HepG2 (cell line): ENCODE measurements around the gene TANC1. TPM values are rescaled to one million over a fixed set of nuclear protein-coding genes. Genes with fewer than 3 reads are reported as not detected.

Source experiments
- ATAC-seq: fragments of 200-7000 bp; cut with Tn5 transposase; 3 replicates; pipeline ENCODE4 v1.9.1; 2020; ENCODE audit warnings: mild to moderate bottlenecking, moderate library complexity
- BruUV-seq: library from RNA; stranded (reverse); fragments of 400-500 nt; replicated peaks from 2 replicates; lab custom pipeline; 2021; lab: Mats Ljungman, UMichigan
- CTCF ChIA-PET: fragments of 300-600 bp; formaldehyde crosslinking; extraction: SDS; loops from one replicate; lab custom pipeline; 2021; ENCODE audit warnings: low total read pairs, inconsistent platforms, low intra/inter-chr PET ratio; lab: Yijun Ruan, JAX
- POLR2A ChIA-PET: fragments of 350-600 bp; sonication (Branson Sonifier 250); formaldehyde crosslinking; loops from one replicate; lab custom pipeline; 2020; ENCODE audit warnings: antibody characterized with exemption, inconsistent platforms; lab: Yijun Ruan, JAX
- DNase-seq: peaks from one replicate; pipeline ENCODE4 v3.0.0-alpha.2; 2015; ENCODE audit warnings: low spot score
- FAIRE-seq: peaks from 3 replicates; lab custom pipeline; 2011; peaks lifted over from hg19 to GRCh38; lab: Jason Lieb, UNC
- H2AFZ ChIP-seq: one replicate; pipeline ENCODE4 v1.6.1; 2011; ENCODE audit warnings: low read length, inconsistent platforms
- H3K27ac ChIP-seq: fragments of 300-600 bp; 3 replicates; pipeline ENCODE4 v1.8.0; 2011; ENCODE audit warnings: mixed run types, mild to moderate bottlenecking, mixed read lengths, low read length, inconsistent platforms; ENCODE audit not compliant: insufficient read depth; ENCODE audit errors: extremely low read length
- H3K27me3 ChIP-seq, 2 experiments: fragments of 200-600 bp in 1 of 2; 2 replicates in 1 of 2; 3 replicates in 1 of 2; pipeline versions ENCODE4 v1.6.0 to v1.8.0; 2011; ENCODE audit warnings: low read length in 2 of 2, mild to moderate bottlenecking in 2 of 2, moderate library complexity in 2 of 2, inconsistent platforms in 1 of 2; ENCODE audit not compliant: insufficient read depth in 2 of 2, control insufficient read depth in 1 of 2
- H3K36me3 ChIP-seq, 2 experiments: fragments of 200-600 bp in 1 of 2; replicated peaks in 1 of 2; 2 replicates in 1 of 2; 3 replicates in 1 of 2; pipeline versions ENCODE4 v1.5.1 to v1.8.0; 2011; ENCODE audit warnings: low read length in 2 of 2, inconsistent platforms in 1 of 2; ENCODE audit not compliant: insufficient read depth in 2 of 2, control insufficient read depth in 1 of 2
- H3K4me1 ChIP-seq: 2 replicates; pipeline ENCODE4 v1.5.1; 2012; ENCODE audit warnings: low read length, inconsistent platforms; ENCODE audit not compliant: insufficient read depth
- H3K4me2 ChIP-seq: 2 replicates; pipeline ENCODE4 v1.6.0; 2011; ENCODE audit warnings: low read depth, low read length, inconsistent platforms
- H3K4me3 ChIP-seq, 3 experiments: fragments of 200-600 bp in 1 of 3; sonication (generic), shearing (Covaris generic) in 1 of 3; replicated peaks in 1 of 3; 2 replicates each; pipeline ENCODE4 v1.5.1; 2011 to 2016; ENCODE audit warnings: low read length in 3 of 3, inconsistent platforms in 2 of 3, low read depth in 2 of 3, mild to moderate bottlenecking in 2 of 3, control low read depth in 1 of 3, mixed read lengths in 1 of 3; ENCODE audit not compliant: insufficient read depth in 1 of 3
- H3K79me2 ChIP-seq: one replicate; pipeline ENCODE4 v1.6.1; 2011; ENCODE audit warnings: low read length, inconsistent platforms; ENCODE audit not compliant: insufficient read depth
- H3K9ac ChIP-seq: 2 replicates; pipeline ENCODE4 v1.6.0; 2011; ENCODE audit warnings: mild to moderate bottlenecking, low read depth, low read length, inconsistent platforms; ENCODE audit not compliant: insufficient read depth
- H3K9me3 ChIP-seq: 2 replicates; pipeline ENCODE4 v1.5.1; 2012; ENCODE audit warnings: mild to moderate bottlenecking, low read length
- H4K20me1 ChIP-seq: 2 replicates; pipeline ENCODE4 v1.6.0; 2011; ENCODE audit warnings: inconsistent platforms, mild to moderate bottlenecking, low read length, moderate library complexity; ENCODE audit not compliant: insufficient read depth
- EED ChIP-seq: sonication (generic); formaldehyde crosslinking; IDR thresholded peaks from 2 replicates; pipeline ENCODE4 v1.5.0; 2020; ENCODE audit warnings: mild to moderate bottlenecking, missing genetic modification reagents
- FOXA3 ChIP-seq: IDR thresholded peaks from 2 replicates; pipeline ENCODE4 v1.6.1; 2016; ENCODE audit warnings: missing genetic modification reagents, missing compliant biosample characterization
- GTF3A ChIP-seq: sonication (generic); formaldehyde crosslinking; conservative IDR thresholded peaks from 2 replicates; pipeline ENCODE4 v1.4.0; 2020; ENCODE audit warnings: mild to moderate bottlenecking, missing genetic modification reagents
- HMG20A ChIP-seq: IDR thresholded peaks from 2 replicates; pipeline ENCODE4 v1.6.1; 2016; ENCODE audit warnings: borderline replicate concordance
- HNRNPL ChIP-seq: fragments of 200-400 bp; formaldehyde crosslinking; IDR thresholded peaks from 2 replicates; pipeline ENCODE4 v1.6.1; 2017; ENCODE audit warnings: mild to moderate bottlenecking, low read depth, low read length
- NFE2L2 ChIP-seq: fragments of 150-350 bp; IDR thresholded peaks from 2 replicates; pipeline ENCODE4 v1.6.1; 2014; ENCODE audit warnings: low read length
- NFKBIZ ChIP-seq: IDR thresholded peaks from 2 replicates; pipeline ENCODE4 v1.6.1; 2018; ENCODE audit warnings: missing genetic modification reagents, missing compliant biosample characterization
- NR2F2 ChIP-seq: IDR thresholded peaks from 2 replicates; pipeline ENCODE4 v1.6.1; 2012; ENCODE audit warnings: low read depth, inconsistent platforms, borderline replicate concordance
- NR2F6 ChIP-seq, 2 experiments: IDR thresholded peaks; 2 replicates each; pipeline ENCODE4 v1.6.1; 2016; ENCODE audit warnings: antibody characterized with exemption in 1 of 2, mild to moderate bottlenecking in 1 of 2
- PAXIP1 ChIP-seq: sonication (generic); formaldehyde crosslinking; conservative IDR thresholded peaks from 2 replicates; pipeline ENCODE4 v1.4.0; 2020; ENCODE audit warnings: mild to moderate bottlenecking, missing genetic modification reagents, moderate library complexity
- TCF12 ChIP-seq, 2 experiments: fragments of 450-650 bp in 1 of 2; sonication (generic) in 1 of 2; formaldehyde crosslinking in 1 of 2; IDR thresholded peaks; 2 replicates each; pipeline versions ENCODE4 v1.6.1 to v1.8.0; 2017 to 2022; ENCODE audit warnings: antibody characterized with exemption in 1 of 2, mild to moderate bottlenecking in 1 of 2, missing genetic modification reagents in 1 of 2, moderate library complexity in 1 of 2
- TERF1 ChIP-seq: sonication (generic); formaldehyde crosslinking; IDR thresholded peaks from 2 replicates; pipeline ENCODE4 v1.8.0; 2022; ENCODE audit warnings: mild to moderate bottlenecking, missing genetic modification reagents, moderate library complexity
- ZNF414 ChIP-seq: sonication (generic); formaldehyde crosslinking; IDR thresholded peaks from 2 replicates; pipeline ENCODE4 v1.5.0; 2020; ENCODE audit warnings: missing genetic modification reagents
- ZNF530 ChIP-seq: sonication (generic); formaldehyde crosslinking; IDR thresholded peaks from 2 replicates; pipeline ENCODE4 v1.5.0; 2020; ENCODE audit warnings: low read depth, mild to moderate bottlenecking, missing genetic modification reagents
- WGBS: methylation state at CpG from one replicate; pipeline ENCODE4 v1.1.6; 2017; ENCODE audit warnings: low lambda C conversion rate; 5-methylcytosine and 5-hydroxymethylcytosine counted together
- in situ Hi-C: cut with HindIII; loops from 2 replicates; pipeline ENCODE4 v1.10.0; 2017; ENCODE audit warnings: low pct_unique_long_range_greater_than_20kb; ENCODE audit not compliant: extremely low pct_ligation_motif_present
- intact Hi-C: fragments of 100-400 bp; cut with micrococcal nuclease; formaldehyde crosslinking; loops from one replicate; pipeline ENCODE4 v1.10.0; 2022; ENCODE audit not compliant: unreplicated experiment
- polyA plus RNA-seq, 8 experiments: library from polyadenylated mRNA; depleted of rRNA in 3 of 8; stranded (reverse) in 7 of 8; unstranded in 1 of 8; fragments of >200 nt; fragmentation: Illumina TruSeq in 4 of 8; extraction: Trizol in 4 of 8; gene quantifications; 2 replicates each; pipeline versions ENCODE4 v1.2.1 to v1.2.3, GENCODE V29; 2011 to 2016; ENCODE audit warnings: low read depth in 4 of 8, missing spikeins in 1 of 8, mixed read lengths in 1 of 8; ENCODE audit not compliant: insufficient read depth in 1 of 8
- total RNA-seq, 5 experiments: library from RNA; depleted of rRNA; stranded (reverse); fragments of >200 nt; fragmentation: Illumina TruSeq; extraction: Trizol; gene quantifications; 2 replicates each; pipeline ENCODE4 v1.2.3, GENCODE V29; 2016; ENCODE audit warnings: low read depth in 1 of 5

Gene TANC1
- total and polyA plus RNA-seq, 2 of the 13 experiments (the other 11 are each of a cell fraction or from before 2014, with no cell fraction given) = 2.3 to 5.6 TPM

GRCh38 chr2:159131267-159131913 lies 162.9 kb downstream of the TANC1 start (continued):
- TF ChIP-seq ZNF414 (no peak), NFE2L2 (no peak), FOXA3 (CRISPR knock-in tag) (no peak), PAXIP1 (no peak)
- TF ChIP-seq, all 625 proteins: peak for 0

GRCh38 chr2:159131914-159132281 lies 163.5 kb downstream of the TANC1 start:
- in situ Hi-C loops (no loop called here), intact Hi-C loops (no loop called here)
- H3K4me2 ChIP-seq = no peak overlapping the region
- TF ChIP-seq EED (CRISPR knock-in tag) = no peak
- TF ChIP-seq NFKBIZ (CRISPR knock-in tag) = no peak
- no peak for TF ChIP-seq TCF12 (IDR thresholded peaks at IDR 0.05)
- no peak for TF ChIP-seq TCF12 (CRISPR knock-in tag; IDR thresholded peaks at IDR 0.05)
- no peak for TF ChIP-seq NR2F6 (IDR thresholded peaks at IDR 0.05)
- TF ChIP-seq NR2F6 (CRISPR knock-in tag; IDR thresholded peaks at IDR 0.05) = no peak
- TF ChIP-seq ZNF530 = no peak
- no peak for TF ChIP-seq HMG20A (CRISPR knock-in tag)
- TF ChIP-seq TERF1 (CRISPR knock-in tag) = no peak
- TF ChIP-seq NR2F2 = no peak
- no peak for TF ChIP-seq GTF3A (CRISPR knock-in tag)
- TF ChIP-seq HNRNPL = no peak
- no peak overlapping the region for H3K27ac ChIP-seq
- DNase-seq = no peak
- H3K79me2 ChIP-seq = no peaks in the 10 kb centered on the region
- BruUV-seq = no TSS peak
- H3K9me3 ChIP-seq = no peaks in the 10 kb centered on the region
- H3K36me3 ChIP-seq = no peaks in the 10 kb centered on the region
- no peak for ATAC-seq
- ChIA-PET CTCF (no interaction called here), POLR2A (no interaction called here)
- H2AFZ ChIP-seq = no peak overlapping the region
- WGBS = 35% methylated on average over 4 of the region's 4 CpGs
- no peak for FAIRE-seq
- H4K20me1 ChIP-seq = no peaks in the 10 kb centered on the region
- no peaks in the 10 kb centered on the region for H3K4me1 ChIP-seq
- H3K9ac ChIP-seq = no peak overlapping the region
- no peaks in the 10 kb centered on the region for H3K27me3 ChIP-seq
- H3K4me3 ChIP-seq = no peak overlapping the region
